HG03196 (cell line): ENCODE measurements around the gene TNFSF12.

Experiments used
- ATAC-seq: cut with Tn5 transposase; IDR thresholded peaks from one replicate; pipeline ENCODE4 v1.9.1; 2021; ENCODE audit not compliant: unreplicated experiment

Gene TNFSF12

DNA sequence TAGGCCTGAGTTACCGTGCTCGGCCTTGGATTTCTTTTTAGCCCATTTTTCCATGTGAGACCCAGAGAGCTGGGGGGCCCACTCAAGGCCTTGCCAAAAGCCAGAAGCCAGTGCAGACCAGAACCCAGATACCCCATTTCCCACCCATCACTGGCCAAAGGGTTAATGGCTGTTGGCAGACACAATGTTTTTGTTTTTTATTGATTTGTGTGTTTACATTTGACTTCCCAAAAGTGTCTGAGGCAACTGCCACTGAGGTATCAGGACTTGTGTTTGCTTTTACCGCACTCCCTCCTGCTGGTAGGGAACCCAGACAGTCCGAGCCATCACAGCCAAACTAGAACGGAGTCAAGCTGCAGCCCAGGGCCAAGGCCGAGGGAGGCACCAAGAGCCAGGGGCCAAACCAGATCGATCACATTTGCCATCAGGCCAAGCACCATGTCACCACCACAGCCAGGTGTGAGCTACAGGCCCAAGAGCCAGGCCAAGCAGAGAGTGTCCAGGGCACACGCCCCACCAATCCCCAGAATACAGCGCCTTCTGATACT lies 7.7 kb upstream of the TNFSF12 start:
- ATAC-seq = no peak

- ATAC-seq = no peak
Measured at GRCh38 chr17:7544911-7545310, 3.9 kb upstream of the TNFSF12 start.

DNA sequence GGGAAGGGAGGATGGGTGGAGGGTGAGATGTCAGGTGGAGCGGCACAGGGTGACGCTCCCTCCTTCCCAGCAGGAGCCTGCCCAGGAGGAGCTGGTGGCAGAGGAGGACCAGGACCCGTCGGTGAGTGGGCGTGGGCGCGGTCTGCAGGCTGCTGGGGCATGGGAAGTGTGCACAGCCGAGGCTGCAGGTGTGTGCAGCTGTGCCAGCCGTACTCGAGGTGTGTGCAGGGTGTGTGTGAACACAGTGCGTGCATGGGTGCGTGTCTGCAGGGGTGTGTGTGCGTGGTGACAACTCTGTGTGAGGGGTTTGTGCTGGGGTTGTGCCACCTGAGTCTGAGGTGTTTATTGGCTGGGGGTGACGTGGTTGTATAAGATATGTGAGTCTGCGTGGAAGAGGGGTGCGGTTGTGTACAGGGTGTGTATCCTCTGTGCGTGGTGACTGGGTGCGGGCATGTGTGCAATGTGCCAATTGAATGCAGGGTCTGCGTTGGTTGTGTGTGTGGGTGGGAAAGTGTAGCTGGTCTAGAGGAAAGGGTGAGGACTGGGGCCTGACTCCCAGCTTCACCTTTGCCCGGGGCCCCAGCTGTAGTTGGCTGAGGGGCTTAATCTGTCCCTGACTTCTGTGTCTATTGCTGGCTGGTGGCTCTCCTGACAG lies 670 bp downstream of the TNFSF12 start:
- ATAC-seq = no peak

GRCh38 chr17:7550344-7550743 lies 1.5 kb downstream of the TNFSF12 start:
- ATAC-seq = no peak

- ATAC-seq = no peak
Measured at GRCh38 chr17:7551396-7551795, 2.5 kb downstream of the TNFSF12 start.

GRCh38 chr17:7552621-7553051 lies 3.8 kb downstream of the TNFSF12 start:
- peak; percentile 51 for ATAC-seq

- ATAC-seq = no peak
Measured at GRCh38 chr17:7553356-7553755, 4.5 kb downstream of the TNFSF12 start.

DNA sequence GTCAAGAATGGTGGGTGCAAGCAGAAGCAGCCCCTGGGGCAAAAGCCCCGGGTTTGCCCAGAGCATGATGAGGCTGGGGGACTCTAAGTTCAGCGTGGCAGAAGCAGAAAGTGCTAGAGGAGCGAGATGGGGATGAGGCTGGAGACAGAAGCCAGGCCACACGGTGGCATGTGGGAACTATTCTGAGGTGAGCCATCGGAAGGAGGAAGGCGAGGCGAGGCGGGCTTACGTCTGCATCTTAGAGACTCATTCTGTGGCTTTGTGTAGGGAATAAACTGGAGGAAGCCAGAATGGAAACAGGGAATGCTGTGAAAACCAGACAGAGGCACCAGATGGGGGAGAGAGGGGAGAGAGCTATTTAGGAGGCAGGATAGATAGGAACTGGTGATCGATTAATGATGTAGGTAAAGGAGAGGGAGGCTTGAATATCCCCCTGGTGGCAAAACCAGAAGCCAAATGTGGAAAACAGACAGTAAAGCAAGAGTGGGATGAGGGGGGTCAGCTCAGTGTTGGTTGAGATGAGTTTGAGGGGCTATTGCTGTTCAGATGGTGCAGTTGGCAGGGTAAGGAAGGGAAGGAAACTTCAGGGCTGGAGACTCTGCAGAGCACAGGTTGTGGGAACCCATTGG lies 6.6 kb downstream of the TNFSF12 start:
- ATAC-seq = no peak

DNA sequence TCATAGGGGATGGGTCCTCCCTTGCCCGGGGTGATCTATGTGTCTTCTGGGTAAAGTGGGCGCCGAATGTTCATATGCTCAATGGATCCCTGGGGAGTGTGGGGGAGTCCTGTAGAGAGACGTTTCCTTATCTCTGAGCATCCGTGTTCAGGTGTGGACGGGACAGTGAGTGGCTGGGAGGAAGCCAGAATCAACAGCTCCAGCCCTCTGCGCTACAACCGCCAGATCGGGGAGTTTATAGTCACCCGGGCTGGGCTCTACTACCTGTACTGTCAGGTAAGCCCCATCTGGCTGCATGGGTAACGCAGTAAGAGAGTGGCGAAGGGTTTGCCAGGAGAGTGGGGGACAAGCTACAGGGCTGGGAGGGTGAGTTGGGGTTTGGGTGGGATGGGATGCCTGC lies 7.8 kb downstream of the TNFSF12 start:
- ATAC-seq = no peak

DNA sequence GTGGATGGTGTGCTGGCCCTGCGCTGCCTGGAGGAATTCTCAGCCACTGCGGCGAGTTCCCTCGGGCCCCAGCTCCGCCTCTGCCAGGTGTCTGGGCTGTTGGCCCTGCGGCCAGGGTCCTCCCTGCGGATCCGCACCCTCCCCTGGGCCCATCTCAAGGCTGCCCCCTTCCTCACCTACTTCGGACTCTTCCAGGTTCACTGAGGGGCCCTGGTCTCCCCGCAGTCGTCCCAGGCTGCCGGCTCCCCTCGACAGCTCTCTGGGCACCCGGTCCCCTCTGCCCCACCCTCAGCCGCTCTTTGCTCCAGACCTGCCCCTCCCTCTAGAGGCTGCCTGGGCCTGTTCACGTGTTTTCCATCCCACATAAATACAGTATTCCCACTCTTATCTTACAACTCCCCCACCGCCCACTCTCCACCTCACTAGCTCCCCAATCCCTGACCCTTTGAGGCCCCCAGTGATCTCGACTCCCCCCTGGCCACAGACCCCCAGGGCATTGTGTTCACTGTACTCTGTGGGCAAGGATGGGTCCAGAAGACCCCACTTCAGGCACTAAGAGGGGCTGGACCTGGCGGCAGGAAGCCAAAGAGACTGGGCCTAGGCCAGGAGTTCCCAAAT lies 8.4 kb downstream of the TNFSF12 start:
- no peak for ATAC-seq

DNA sequence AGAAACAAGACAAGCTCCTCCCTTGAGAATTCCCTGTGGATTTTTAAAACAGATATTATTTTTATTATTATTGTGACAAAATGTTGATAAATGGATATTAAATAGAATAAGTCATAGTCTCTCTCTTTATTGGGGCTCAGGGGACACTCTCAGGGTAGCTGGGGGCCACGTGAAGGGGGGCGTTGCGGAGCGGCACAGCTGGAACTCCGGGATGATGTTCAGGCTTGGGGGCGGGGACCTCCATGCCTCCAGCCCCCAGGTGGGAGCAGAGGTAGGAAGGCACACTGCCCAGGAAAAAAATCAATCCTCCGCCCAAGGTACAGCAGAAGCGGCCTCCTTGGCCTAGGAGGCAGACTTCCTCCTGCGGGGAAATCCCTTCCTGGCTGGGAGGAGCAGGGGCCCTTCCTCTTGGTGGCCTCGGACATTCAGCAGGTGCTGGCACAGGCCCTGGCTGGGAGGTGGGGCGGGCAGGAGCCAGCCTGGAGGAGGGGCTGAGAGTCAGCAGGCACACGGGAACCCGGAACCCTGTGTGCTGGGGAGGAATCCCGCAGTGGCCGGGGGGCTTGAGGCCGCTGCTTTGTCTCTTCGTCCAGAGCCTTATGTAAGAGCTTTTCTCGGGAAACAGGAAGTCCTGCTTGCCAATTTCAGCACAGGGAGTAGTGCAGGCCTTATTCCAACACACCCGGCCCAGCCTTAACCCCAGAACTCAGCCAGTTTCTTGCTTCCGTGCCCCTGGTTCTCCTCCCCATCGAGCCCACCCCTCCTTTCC lies 9.1 kb downstream of the TNFSF12 start:
- no peak for ATAC-seq

GRCh38 chr17:7558544-7559319 lies 9.9 kb downstream of the TNFSF12 start, which contains the start of gene TNFSF13:
TNFSF13 (plus strand) TSS chr17:7558750; CDS start chr17:7559040, 290 bp downstream.
- no peak for ATAC-seq

DNA sequence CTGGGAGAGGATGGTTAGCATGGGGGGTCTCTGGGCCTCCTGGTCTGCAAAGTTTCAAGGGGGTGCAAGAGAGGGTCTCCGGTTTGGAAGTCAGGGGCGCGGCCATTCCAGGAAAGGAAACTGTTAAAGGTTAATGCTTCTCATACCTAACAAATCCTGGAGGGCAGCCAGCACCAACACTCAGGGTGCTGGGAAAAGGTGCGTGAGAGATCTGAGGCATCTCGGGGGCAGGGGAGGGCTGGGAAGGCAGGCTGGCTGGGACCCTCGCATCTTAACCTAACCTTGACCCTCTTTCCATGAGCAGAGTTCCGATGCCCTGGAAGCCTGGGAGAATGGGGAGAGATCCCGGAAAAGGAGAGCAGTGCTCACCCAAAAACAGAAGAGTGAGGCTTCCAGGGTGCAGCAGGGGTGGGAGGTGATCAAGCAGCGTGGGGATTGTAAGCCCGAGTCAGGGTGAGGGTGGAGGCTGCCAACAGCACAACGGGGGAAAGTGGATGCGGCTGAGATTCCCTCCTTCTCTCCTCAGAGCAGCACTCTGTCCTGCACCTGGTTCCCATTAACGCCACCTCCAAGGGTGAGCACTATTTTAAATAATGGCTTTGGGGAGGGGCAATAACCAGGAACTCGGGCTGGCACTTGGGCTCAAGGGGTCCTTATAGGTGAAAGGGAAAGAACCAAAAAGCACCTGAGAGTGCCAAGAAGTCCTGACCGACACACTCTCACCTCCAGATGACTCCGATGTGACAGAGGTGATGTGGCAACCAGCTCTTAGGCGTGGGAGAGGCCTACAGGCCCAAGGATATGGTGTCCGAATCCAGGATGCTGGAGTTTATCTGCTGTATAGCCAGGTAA lies 10.7 kb downstream of the TNFSF12 start:
- no peak for ATAC-seq

- no peak for ATAC-seq
Measured at GRCh38 chr17:7560172-7561027, 11.5 kb downstream of the TNFSF12 start.

DNA sequence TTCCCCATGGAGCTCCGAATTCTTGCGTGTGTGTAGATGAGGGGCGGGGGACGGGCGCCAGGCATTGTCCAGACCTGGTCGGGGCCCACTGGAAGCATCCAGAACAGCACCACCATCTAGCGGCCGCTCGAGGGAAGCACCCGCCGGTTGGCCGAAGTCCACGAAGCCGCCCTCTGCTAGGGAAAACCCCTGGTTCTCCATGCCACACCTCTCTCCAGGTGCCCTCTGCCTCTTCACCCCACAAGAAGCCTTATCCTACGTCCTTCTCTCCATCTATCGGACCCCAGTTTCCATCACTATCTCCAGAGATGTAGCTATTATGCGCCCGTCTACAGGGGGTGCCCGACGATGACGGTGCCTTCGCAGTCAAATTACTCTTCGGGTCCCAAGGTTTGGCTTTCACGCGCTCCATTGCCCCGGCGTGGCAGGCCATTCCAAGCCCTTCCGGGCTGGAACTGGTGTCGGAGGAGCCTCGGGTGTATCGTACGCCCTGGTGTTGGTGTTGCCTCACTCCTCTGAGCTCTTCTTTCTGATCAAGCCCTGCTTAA lies 12.2 kb downstream of the TNFSF12 start:
- peak; percentile 48 for ATAC-seq

GRCh38 chr17:7561589-7562207 lies 12.8 kb downstream of the TNFSF12 start, which contains the start of gene SENP3:
SENP3 (plus strand) TSS chr17:7561919; CDS start chr17:7563077, 1,158 bp downstream.
- ATAC-seq = peak; percentile 48

DNA sequence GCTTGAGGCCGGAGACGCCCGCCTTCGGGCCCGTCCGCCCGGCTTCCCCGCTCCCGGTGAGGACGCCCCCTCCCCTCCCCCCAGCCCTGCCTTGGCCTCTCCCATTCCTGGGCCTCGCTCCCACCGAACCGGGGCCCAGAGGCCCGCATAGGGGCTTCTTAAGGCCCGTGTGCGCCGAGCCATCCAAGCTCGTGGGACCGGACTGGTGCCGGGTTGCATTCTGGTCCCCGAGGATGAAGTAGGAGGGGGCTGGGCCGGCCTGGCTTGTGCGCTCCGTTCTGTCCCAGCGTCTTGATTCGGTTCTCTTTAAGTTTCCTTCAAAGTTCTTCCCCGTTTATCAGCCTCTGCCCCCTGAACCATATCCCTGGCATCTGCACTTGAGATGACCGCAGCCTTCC lies 13.3 kb downstream of the TNFSF12 start:
- ATAC-seq = no peak
